MM.1S (cell line): Measurements from ENCODE around the gene RHOH.

Source experiments
- DNase-seq: peaks from one replicate; pipeline ENCODE4 v3.0.0-alpha.2; 2015
- H2AFZ ChIP-seq: fragments of 300-600 bp; sonication (generic); 2 replicates; pipeline ENCODE4 v1.6.0; 2016; ENCODE audit warnings: antibody characterized with exemption, low read length
- H3F3A ChIP-seq: fragments of 300-600 bp; sonication (generic); 2 replicates; pipeline ENCODE4 v1.6.1; 2016; ENCODE audit warnings: mild to moderate bottlenecking, antibody characterized with exemption, low read length, moderate library complexity, mixed read lengths; ENCODE audit not compliant: insufficient read depth
- H3K27ac ChIP-seq: fragments of 300-600 bp; sonication (generic); 2 replicates; pipeline ENCODE4 v1.5.1; 2016; ENCODE audit warnings: mild to moderate bottlenecking, low read length
- H3K27me3 ChIP-seq: fragments of 300-600 bp; sonication (generic); replicated peaks from 2 replicates; pipeline ENCODE4 v1.6.0; 2016; ENCODE audit warnings: low read length; ENCODE audit not compliant: insufficient read depth
- H3K36me3 ChIP-seq: fragments of 300-600 bp; sonication (generic); replicated peaks from 2 replicates; pipeline ENCODE4 v1.6.1; 2016; ENCODE audit warnings: mild to moderate bottlenecking, low read length, mixed read lengths; ENCODE audit not compliant: insufficient read depth
- H3K4me1 ChIP-seq: fragments of 300-600 bp; sonication (generic); 2 replicates; pipeline ENCODE4 v1.6.1; 2016; ENCODE audit warnings: low read length, mixed read lengths
- H3K4me2 ChIP-seq: fragments of 300-600 bp; sonication (generic); 2 replicates; pipeline ENCODE4 v1.6.0; 2016; ENCODE audit warnings: low read depth, low read length
- H3K4me3 ChIP-seq: fragments of 300-600 bp; sonication (generic); 2 replicates; pipeline ENCODE4 v1.5.1; 2016; ENCODE audit warnings: low read length, mixed read lengths
- H3K79me2 ChIP-seq: fragments of 300-600 bp; sonication (generic); 2 replicates; pipeline ENCODE4 v1.6.1; 2016; ENCODE audit warnings: mixed run types, low read length, mixed read lengths
- H3K9ac ChIP-seq: fragments of 300-600 bp; sonication (generic); 2 replicates; pipeline ENCODE4 v1.6.1; 2016; ENCODE audit warnings: low read length, mixed read lengths
- H3K9me2 ChIP-seq: fragments of 300-600 bp; sonication (generic); replicated peaks from 2 replicates; pipeline ENCODE4 v1.6.1; 2016; ENCODE audit warnings: mild to moderate bottlenecking, low read length, mixed read lengths; ENCODE audit not compliant: insufficient read depth
- H3K9me3 ChIP-seq: fragments of 300-600 bp; sonication (generic); replicated peaks from 2 replicates; pipeline ENCODE4 v1.6.1; 2016; ENCODE audit warnings: mild to moderate bottlenecking, low read length, mixed read lengths; ENCODE audit not compliant: insufficient read depth
- H4K20me1 ChIP-seq: fragments of 300-600 bp; sonication (generic); 2 replicates; pipeline ENCODE4 v1.6.1; 2016; ENCODE audit warnings: mild to moderate bottlenecking, low read length, moderate library complexity, mixed read lengths; ENCODE audit not compliant: insufficient read depth
- EZH2 ChIP-seq: fragments of 300-600 bp; sonication (generic); optimal IDR thresholded peaks from 2 replicates; pipeline ENCODE3; 2017; ENCODE audit warnings: low read depth, mild to moderate bottlenecking, antibody characterized with exemption, low read length, mixed read lengths
- EZH2phosphoT487 ChIP-seq: fragments of 300-600 bp; sonication (generic); IDR thresholded peaks from 2 replicates; pipeline ENCODE4 v1.6.1; 2018; ENCODE audit warnings: antibody characterized with exemption, low read length
- TF ChIP-seq, protein P1 (sequence below): fragments of 300-600 bp; sonication (generic); IDR thresholded peaks from 2 replicates; pipeline ENCODE4 v1.5.1; 2016; ENCODE audit warnings: antibody characterized with exemption, low read length, mixed read lengths

Gene RHOH

DNA sequence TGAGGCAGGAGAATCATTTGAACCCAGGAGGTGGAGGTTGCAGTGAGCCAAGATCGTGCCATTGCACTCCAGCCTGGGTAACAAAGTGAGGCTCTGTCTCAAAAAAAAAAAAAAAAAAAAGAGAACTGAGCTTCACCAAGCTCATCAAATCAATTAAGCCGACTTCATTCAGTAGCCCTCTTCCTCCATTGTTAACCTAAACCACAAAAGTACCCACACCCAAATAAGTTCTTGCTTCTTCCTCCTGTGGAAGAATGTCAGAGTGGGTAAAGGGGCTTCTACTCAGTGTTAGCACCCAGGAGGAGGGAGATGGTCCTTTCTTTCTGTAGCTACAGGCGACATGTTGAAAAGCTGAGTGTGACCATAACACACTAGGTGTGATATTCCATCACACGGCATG lies 79.7 kb downstream of the RHOH start:
- no peak overlapping the region for H3K9ac ChIP-seq
- no peak overlapping the region for H3K4me3 ChIP-seq
- H3K79me2 ChIP-seq = no peaks in the 10 kb centered on the region
- DNase-seq = no peak
- no peak overlapping the region for H3K4me2 ChIP-seq
- no peak overlapping the region for H2AFZ ChIP-seq
- H4K20me1 ChIP-seq = no peaks in the 10 kb centered on the region
- no peak overlapping the region for H3K27ac ChIP-seq
- H3F3A ChIP-seq = no peaks in the 10 kb centered on the region
- no peaks in the 10 kb centered on the region for H3K36me3 ChIP-seq
- H3K9me3 ChIP-seq = no peaks in the 10 kb centered on the region
- no peaks in the 10 kb centered on the region for H3K4me1 ChIP-seq
- no peaks in the 10 kb centered on the region for H3K9me2 ChIP-seq
- TF ChIP-seq, protein P1, sequence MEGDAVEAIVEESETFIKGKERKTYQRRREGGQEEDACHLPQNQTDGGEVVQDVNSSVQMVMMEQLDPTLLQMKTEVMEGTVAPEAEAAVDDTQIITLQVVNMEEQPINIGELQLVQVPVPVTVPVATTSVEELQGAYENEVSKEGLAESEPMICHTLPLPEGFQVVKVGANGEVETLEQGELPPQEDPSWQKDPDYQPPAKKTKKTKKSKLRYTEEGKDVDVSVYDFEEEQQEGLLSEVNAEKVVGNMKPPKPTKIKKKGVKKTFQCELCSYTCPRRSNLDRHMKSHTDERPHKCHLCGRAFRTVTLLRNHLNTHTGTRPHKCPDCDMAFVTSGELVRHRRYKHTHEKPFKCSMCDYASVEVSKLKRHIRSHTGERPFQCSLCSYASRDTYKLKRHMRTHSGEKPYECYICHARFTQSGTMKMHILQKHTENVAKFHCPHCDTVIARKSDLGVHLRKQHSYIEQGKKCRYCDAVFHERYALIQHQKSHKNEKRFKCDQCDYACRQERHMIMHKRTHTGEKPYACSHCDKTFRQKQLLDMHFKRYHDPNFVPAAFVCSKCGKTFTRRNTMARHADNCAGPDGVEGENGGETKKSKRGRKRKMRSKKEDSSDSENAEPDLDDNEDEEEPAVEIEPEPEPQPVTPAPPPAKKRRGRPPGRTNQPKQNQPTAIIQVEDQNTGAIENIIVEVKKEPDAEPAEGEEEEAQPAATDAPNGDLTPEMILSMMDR = no peak
- TF ChIP-seq EZH2phosphoT487 = no peak
- no peaks in the 10 kb centered on the region for H3K27me3 ChIP-seq

DNA sequence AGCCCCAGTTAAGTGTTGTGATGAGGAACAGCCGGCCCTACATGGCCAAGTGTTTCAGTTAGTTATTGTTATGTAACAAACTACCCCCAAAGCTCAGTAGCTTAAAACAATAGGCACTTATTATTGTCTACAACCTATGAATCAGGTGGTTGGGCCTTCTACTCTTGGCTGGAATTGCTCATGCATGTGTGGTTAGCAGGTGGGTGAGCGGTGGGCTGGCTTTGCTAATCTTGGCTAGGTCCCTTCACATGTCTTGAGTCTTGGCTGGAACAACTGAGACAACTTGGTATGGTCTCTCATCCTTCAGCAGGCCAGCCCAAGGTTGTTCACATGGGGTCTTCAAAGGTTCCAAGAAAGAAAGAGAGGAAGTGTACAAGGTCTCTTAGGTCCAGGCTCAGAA lies 83.8 kb downstream of the RHOH start:
- DNase-seq = no peak
- TF ChIP-seq EZH2 (no peak), EZH2phosphoT487 (no peak)
- TF ChIP-seq, protein P1 = no peak
- Histone ChIP-seq H3K4me1 (no peaks in the 10 kb centered on the region), H2AFZ (no peak overlapping the region), H3K9ac (no peak overlapping the region), H3K27me3 (no peaks in the 10 kb centered on the region), H3K36me3 (no peaks in the 10 kb centered on the region), H3K27ac (no peak overlapping the region), H3K4me2 (no peak overlapping the region), H3K9me3 (no peaks in the 10 kb centered on the region), H3K79me2 (no peaks in the 10 kb centered on the region), H3F3A (no peaks in the 10 kb centered on the region), H3K4me3 (no peak overlapping the region), H4K20me1 (no peaks in the 10 kb centered on the region), H3K9me2 (no peaks in the 10 kb centered on the region)

DNA sequence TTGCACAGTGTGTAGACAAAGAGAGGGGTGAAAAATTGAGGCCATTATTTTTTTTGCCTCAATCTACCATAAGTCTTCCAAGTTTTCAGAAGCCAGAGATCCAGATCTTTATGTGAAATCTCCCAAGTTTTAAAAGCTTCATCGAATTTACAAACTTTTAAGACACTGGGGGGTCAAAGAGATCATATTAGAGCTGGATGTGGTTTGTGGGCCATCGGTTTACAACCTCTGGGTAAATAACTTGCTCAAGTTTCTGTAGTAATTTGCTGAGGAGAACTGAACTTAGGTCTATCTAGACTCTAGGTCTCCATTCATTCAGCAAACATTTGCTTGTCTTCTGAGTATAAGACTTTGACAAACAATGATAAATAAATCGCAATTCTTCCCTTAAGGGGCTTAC lies 84.3 kb downstream of the RHOH start:
- Histone ChIP-seq H3K27me3 (no peaks in the 10 kb centered on the region), H3K27ac (no peak overlapping the region), H3K79me2 (no peaks in the 10 kb centered on the region), H3K9ac (no peak overlapping the region), H2AFZ (no peak overlapping the region), H3K9me3 (no peaks in the 10 kb centered on the region), H4K20me1 (no peaks in the 10 kb centered on the region), H3K36me3 (no peaks in the 10 kb centered on the region), H3F3A (no peaks in the 10 kb centered on the region), H3K4me3 (no peak overlapping the region), H3K4me2 (no peak overlapping the region), H3K9me2 (no peaks in the 10 kb centered on the region), H3K4me1 (no peaks in the 10 kb centered on the region)
- TF ChIP-seq EZH2phosphoT487 = no peak
- TF ChIP-seq, protein P1 = no peak
- no peak for TF ChIP-seq EZH2
- DNase-seq = no peak
